ENCODE measurements around the gene CPSF4.

Gene CPSF4

GRCh38 chr7:99437946-99438572 is 684 bp upstream of the CPSF4 start (continued):
- TF ChIP-seq ZNF513 (tag by site-specific recombination; IDR thresholded peaks at IDR 0.05), result 0 out of 2 replicates have a peak, but pooled peaks have one; percentile 4

DNA sequence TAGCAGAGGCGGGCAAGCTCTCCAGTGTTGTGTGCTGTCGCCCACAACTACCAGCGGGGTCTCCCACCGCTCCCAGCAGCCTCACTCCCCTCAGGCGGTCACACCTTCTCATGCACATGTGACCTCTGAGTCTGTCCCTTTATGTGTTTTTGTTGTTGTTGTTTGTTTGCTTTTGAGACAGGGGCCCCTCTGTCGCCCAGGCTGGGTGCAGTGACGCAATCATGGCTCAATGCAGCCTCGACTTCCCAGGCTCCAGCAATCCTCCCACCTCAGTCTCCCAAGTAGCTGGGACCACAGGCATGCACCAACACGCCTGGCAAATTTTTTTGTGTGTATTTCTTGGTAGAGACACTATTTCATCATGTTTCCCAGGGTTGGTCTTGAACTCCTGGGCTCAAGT is 1.5 kb downstream of the CPSF4 start:
- Histone ChIP-seq H3K9me3 (ENCODE audit: control insufficient read depth, insufficient read depth, low read depth, low read length) (no peaks in the 10 kb centered on the region), H3K4me3 (ENCODE audit: low read depth, low read length) (peak overlapping the region; percentile 91; the same call in 1 of the 2 replicates), H3K4me1 (ENCODE audit: control insufficient read depth, insufficient read depth, low read length) (peaks cover 9% of the 10 kb centered on the region), H3K36me3 (ENCODE audit: control insufficient read depth in 2 of 2, insufficient read depth in 1 of 2, low read length in 2 of 2) (peaks cover 42 to 45% of the 10 kb centered on the region in 2 experiments), H3K27ac (ENCODE audit: extremely low read depth, low read depth, low read length) (no peak overlapping the region)
- TF ChIP-seq ZNF621 (tag by site-specific recombination; IDR thresholded peaks at IDR 0.05) (no peak), ZNF560 (tag by site-specific recombination; IDR thresholded peaks at IDR 0.05; ENCODE audit: borderline replicate concordance) (no peak), ZNF335 (tag by site-specific recombination; conservative IDR thresholded peaks at IDR 0.05) (no peak), ZEB2 (tag by site-specific recombination; IDR thresholded peaks at IDR 0.05) (no peak), ZNF76 (tag by site-specific recombination; IDR thresholded peaks at IDR 0.05; ENCODE audit: borderline replicate concordance, low read depth) (no peak), ZNF626 (tag by site-specific recombination; IDR thresholded peaks at IDR 0.05) (no peak), ZNF146 (tag by site-specific recombination; IDR thresholded peaks at IDR 0.05) (no peak), ZNF654 (tag by site-specific recombination; IDR thresholded peaks at IDR 0.05; ENCODE audit: low read depth) (no peak), ZNF202 (tag by site-specific recombination; IDR thresholded peaks at IDR 0.05; ENCODE audit: borderline replicate concordance) (no peak), MEIS1 (CRISPR knock-in tag; IDR thresholded peaks at IDR 0.05; ENCODE audit: borderline replicate concordance) (no peak), HOXA7 (CRISPR knock-in tag; IDR thresholded peaks at IDR 0.05; ENCODE audit: borderline replicate concordance) (no peak), ZNF501 (tag by site-specific recombination; IDR thresholded peaks at IDR 0.05) (no peak), ZNF629 (tag by site-specific recombination; IDR thresholded peaks at IDR 0.05) (no peak), OVOL3 (tag by site-specific recombination; IDR thresholded peaks at IDR 0.05) (no peak), ZNF211 (tag by site-specific recombination; IDR thresholded peaks at IDR 0.05; ENCODE audit: low read depth) (no peak), ZNF624 (tag by site-specific recombination; IDR thresholded peaks at IDR 0.05) (no peak), ZSCAN16 (tag by site-specific recombination; IDR thresholded peaks at IDR 0.05) (no peak), ZFHX2 (tag by site-specific recombination; conservative IDR thresholded peaks at IDR 0.05) (peak; percentile 80), ZNF341 (tag by site-specific recombination; IDR thresholded peaks at IDR 0.05; ENCODE audit: low read depth) (no peak), PRDM10 (tag by site-specific recombination; IDR thresholded peaks at IDR 0.05) (no peak), ZBTB48 (tag by site-specific recombination; IDR thresholded peaks at IDR 0.05) (peak; percentile 19; the same call in 1 of the 2 replicates), EGR2 (tag by site-specific recombination; IDR thresholded peaks at IDR 0.05; ENCODE audit: low read depth) (peak; percentile 51; the same call in 1 of the 2 replicates), ZNF266 (tag by site-specific recombination; IDR thresholded peaks at IDR 0.05; ENCODE audit: low read depth) (no peak), ZNF157 (tag by site-specific recombination; IDR thresholded peaks at IDR 0.05) (no peak), ZNF600 (tag by site-specific recombination; IDR thresholded peaks at IDR 0.05) (no peak)
- TF ChIP-seq, protein P1, sequence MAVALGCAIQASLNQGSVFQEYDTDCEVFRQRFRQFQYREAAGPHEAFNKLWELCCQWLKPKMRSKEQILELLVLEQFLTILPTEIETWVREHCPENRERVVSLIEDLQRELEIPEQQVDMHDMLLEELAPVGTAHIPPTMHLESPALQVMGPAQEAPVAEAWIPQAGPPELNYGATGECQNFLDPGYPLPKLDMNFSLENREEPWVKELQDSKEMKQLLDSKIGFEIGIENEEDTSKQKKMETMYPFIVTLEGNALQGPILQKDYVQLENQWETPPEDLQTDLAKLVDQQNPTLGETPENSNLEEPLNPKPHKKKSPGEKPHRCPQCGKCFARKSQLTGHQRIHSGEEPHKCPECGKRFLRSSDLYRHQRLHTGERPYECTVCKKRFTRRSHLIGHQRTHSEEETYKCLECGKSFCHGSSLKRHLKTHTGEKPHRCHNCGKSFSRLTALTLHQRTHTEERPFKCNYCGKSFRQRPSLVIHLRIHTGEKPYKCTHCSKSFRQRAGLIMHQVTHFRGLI (tag by site-specific recombination; IDR thresholded peaks at IDR 0.05), result no peak
- ChIA-PET CTCF (no interaction called here), POLR2A (interaction anchor here (0.9 to 1.4 kb wide), 2 partner anchors 9 to 19 kb away, joined by 3 to 5 read pairs; no protein-coding TSS in a partner anchor)
